Activated CD4-positive, CD25-positive, alpha-beta regulatory T cell treated with anti-CD3 and anti-CD28 coated beads, Interleukin-2, amount 50 U/mL, for 16 hours (primary cell): ENCODE measurements around the gene TMPRSS9.

Source experiments
- DNase-seq: peaks from one replicate; pipeline ENCODE4 v3.0.0-alpha.2; 2020; ENCODE audit warnings: low read depth, low spot score

Gene TMPRSS9

GRCh38 chr19:2361246-2362045 lies 1.4 kb downstream of the TMPRSS9 start:
- DNase-seq = no peak

GRCh38 chr19:2362046-2362969 lies 2.2 kb downstream of the TMPRSS9 start:
- no peak for DNase-seq

GRCh38 chr19:2362970-2363300 lies 2.9 kb downstream of the TMPRSS9 start:
- no peak for DNase-seq

GRCh38 chr19:2363419-2363818 lies 3.4 kb downstream of the TMPRSS9 start:
- no peak for DNase-seq

- no peak for DNase-seq
Observed at GRCh38 chr19:2365201-2365970, 5.3 kb downstream of the TMPRSS9 start.

- no peak for DNase-seq
Observed at GRCh38 chr19:2371656-2372055, 11.6 kb downstream of the TMPRSS9 start.

- DNase-seq = no peak
Observed at GRCh38 chr19:2372076-2372612, 12.1 kb downstream of the TMPRSS9 start.

GRCh38 chr19:2374808-2375207 lies 14.7 kb downstream of the TMPRSS9 start:
- DNase-seq = no peak

- DNase-seq = no peak
Observed at GRCh38 chr19:2375353-2376121, 15.5 kb downstream of the TMPRSS9 start.

GRCh38 chr19:2376784-2377519 lies 16.9 kb downstream of the TMPRSS9 start:
- DNase-seq = no peak

- DNase-seq = no peak
Observed at GRCh38 chr19:2380567-2380966, 20.5 kb downstream of the TMPRSS9 start.

- no peak for DNase-seq
Observed at GRCh38 chr19:2381148-2381820, 21.2 kb downstream of the TMPRSS9 start.

GRCh38 chr19:2382530-2383222 lies 22.6 kb downstream of the TMPRSS9 start:
- no peak for DNase-seq

GRCh38 chr19:2385053-2385721 lies 25.1 kb downstream of the TMPRSS9 start:
- DNase-seq = no peak

- no peak for DNase-seq
Observed at GRCh38 chr19:2387367-2388288, 27.6 kb downstream of the TMPRSS9 start.

GRCh38 chr19:2389594-2389993 lies 29.5 kb downstream of the TMPRSS9 start:
- DNase-seq = no peak

- DNase-seq = peak; percentile 14
Observed at GRCh38 chr19:2391118-2391725, 31.2 kb downstream of the TMPRSS9 start.
